Keratinocyte (primary cell): ENCODE measurements around the gene BCAT1. TPM values are rescaled to one million over a fixed set of nuclear protein-coding genes. Genes with fewer than 3 reads are reported as not detected.

Experiments used
- DNase-seq: peaks from one replicate; pipeline ENCODE4 v3.0.0-alpha.2; 2011; ENCODE audit warnings: low read depth, missing footprints, low spot score
- FAIRE-seq: peaks from 2 replicates; lab custom pipeline; 2011; peaks lifted over from hg19 to GRCh38; lab: Jason Lieb, UNC
- H2AFZ ChIP-seq: 2 replicates; pipeline ENCODE4 v1.6.0; 2012; ENCODE audit warnings: low read length, control low read depth, inconsistent platforms; ENCODE audit not compliant: control insufficient read depth
- H3K27ac ChIP-seq: 2 replicates; pipeline ENCODE4 v1.5.1; 2011; ENCODE audit warnings: low read length; ENCODE audit not compliant: control insufficient read depth, insufficient read depth
- H3K27me3 ChIP-seq: 3 replicates; pipeline ENCODE4 v1.6.0; 2011; ENCODE audit warnings: low read length; ENCODE audit not compliant: control insufficient read depth, insufficient read depth; ENCODE audit errors: extremely low read depth
- H3K36me3 ChIP-seq, 2 experiments: 2 replicates in 1 of 2; 3 replicates in 1 of 2; pipeline ENCODE4 v1.5.1; 2011; ENCODE audit warnings: low read length in 2 of 2, mild to moderate bottlenecking in 1 of 2; ENCODE audit not compliant: control insufficient read depth in 2 of 2, insufficient read depth in 2 of 2; ENCODE audit errors: extremely low read depth in 1 of 2
- H3K4me1 ChIP-seq: 3 replicates; pipeline ENCODE4 v1.5.1; 2011; ENCODE audit warnings: low read length; ENCODE audit not compliant: control insufficient read depth, insufficient read depth; ENCODE audit errors: extremely low read depth
- H3K4me2 ChIP-seq: 3 replicates; pipeline ENCODE4 v1.6.0; 2011; ENCODE audit warnings: low read depth, low read length; ENCODE audit not compliant: control insufficient read depth, insufficient read depth; ENCODE audit errors: extremely low read depth
- H3K4me3 ChIP-seq, 3 experiments: fragments of 200-600 bp in 1 of 3; sonication (generic) in 1 of 3; 2 replicates in 2 of 3; 3 replicates in 1 of 3; pipeline ENCODE4 v1.5.1; 2011 to 2016; ENCODE audit warnings: low read length in 3 of 3, mild to moderate bottlenecking in 3 of 3, control low read depth in 2 of 3, inconsistent platforms in 1 of 3, low read depth in 1 of 3, mixed read lengths in 1 of 3, mixed run types in 1 of 3, moderate library complexity in 1 of 3; ENCODE audit not compliant: control insufficient read depth in 2 of 3, insufficient read depth in 2 of 3; ENCODE audit errors: extremely low read depth in 1 of 3
- H3K79me2 ChIP-seq: 2 replicates; pipeline ENCODE4 v1.6.0; 2012; ENCODE audit warnings: low read length; ENCODE audit not compliant: control insufficient read depth, insufficient read depth
- H3K9ac ChIP-seq: 3 replicates; pipeline ENCODE4 v1.6.0; 2011; ENCODE audit warnings: low read length; ENCODE audit not compliant: control insufficient read depth, insufficient read depth; ENCODE audit errors: extremely low read depth
- H3K9me1 ChIP-seq: 3 replicates; pipeline ENCODE4 v1.6.0; 2011; ENCODE audit warnings: low read length; ENCODE audit not compliant: control insufficient read depth, insufficient read depth; ENCODE audit errors: extremely low read depth
- H3K9me3 ChIP-seq: 2 replicates; pipeline ENCODE4 v1.5.1; 2012; ENCODE audit warnings: low read depth, low read length; ENCODE audit not compliant: control insufficient read depth
- H4K20me1 ChIP-seq: 3 replicates; pipeline ENCODE4 v1.6.0; 2011; ENCODE audit warnings: low read length; ENCODE audit not compliant: control insufficient read depth, insufficient read depth; ENCODE audit errors: extremely low read depth
- EZH2 ChIP-seq: IDR thresholded peaks from one replicate; pipeline ENCODE4 v1.6.1; 2012; ENCODE audit warnings: inconsistent platforms, mild to moderate bottlenecking, low read length, moderate library complexity
- dilution Hi-C: fragments of 300-500 bp; cut with MboI; formaldehyde crosslinking; loops from one replicate; pipeline ENCODE4 v1.7.0; 2020; ENCODE audit warnings: low sequenced_read_pairs; ENCODE audit not compliant: extremely low pct_ligation_motif_present
- polyA plus RNA-seq, 5 experiments: library from polyadenylated mRNA; depleted of rRNA in 3 of 5; stranded (reverse) in 3 of 5; stranded (forward) in 1 of 5; unstranded in 1 of 5; fragments of >200 nt; gene quantifications; 1 replicate in 1 of 5; 2 replicates in 3 of 5; 3 replicates in 1 of 5; pipeline versions ENCODE4 v1.2.1 to v1.2.3, GENCODE V29; 2011 to 2012; ENCODE audit warnings: missing spikeins in 2 of 5, low read depth in 1 of 5, low replicate concordance in 1 of 5
- TF ChIP-seq, protein P1 (sequence below), 3 experiments: IDR thresholded peaks in 1 of 3; conservative IDR thresholded peaks in 1 of 3; optimal IDR thresholded peaks in 1 of 3; 2 replicates in 2 of 3; 3 replicates in 1 of 3; pipeline versions ENCODE3 to v1.5.1; 2011; ENCODE audit warnings: low read length in 3 of 3, mild to moderate bottlenecking in 3 of 3, moderate library complexity in 2 of 3, control low read depth in 1 of 3, inconsistent platforms in 1 of 3; ENCODE audit not compliant: insufficient read depth in 2 of 3; ENCODE audit errors: extremely low read depth in 1 of 3

The BCAT1 gene
- polyA plus RNA-seq, 1 donor (not counting 4 experiments of a cell fraction or from before 2014, with no cell fraction given): 6.5 TPM

- no peak overlapping the region for H3K9ac ChIP-seq
- H3K4me3 ChIP-seq: no peak overlapping the region
- no peak overlapping the region for H3K4me2 ChIP-seq
- no peak overlapping the region for H2AFZ ChIP-seq
- H3K27me3 ChIP-seq: no peaks in the 10 kb centered on the region
- no peak overlapping the region for H3K27ac ChIP-seq
- dilution Hi-C loops: no loop called here
- DNase-seq: no peak
- no peaks in the 10 kb centered on the region for H4K20me1 ChIP-seq
- no peaks in the 10 kb centered on the region for H3K9me3 ChIP-seq
- no peaks in the 10 kb centered on the region for H3K36me3 ChIP-seq
- H3K4me1 ChIP-seq: peaks cover 18% of the 10 kb centered on the region
- TF ChIP-seq, protein P1, sequence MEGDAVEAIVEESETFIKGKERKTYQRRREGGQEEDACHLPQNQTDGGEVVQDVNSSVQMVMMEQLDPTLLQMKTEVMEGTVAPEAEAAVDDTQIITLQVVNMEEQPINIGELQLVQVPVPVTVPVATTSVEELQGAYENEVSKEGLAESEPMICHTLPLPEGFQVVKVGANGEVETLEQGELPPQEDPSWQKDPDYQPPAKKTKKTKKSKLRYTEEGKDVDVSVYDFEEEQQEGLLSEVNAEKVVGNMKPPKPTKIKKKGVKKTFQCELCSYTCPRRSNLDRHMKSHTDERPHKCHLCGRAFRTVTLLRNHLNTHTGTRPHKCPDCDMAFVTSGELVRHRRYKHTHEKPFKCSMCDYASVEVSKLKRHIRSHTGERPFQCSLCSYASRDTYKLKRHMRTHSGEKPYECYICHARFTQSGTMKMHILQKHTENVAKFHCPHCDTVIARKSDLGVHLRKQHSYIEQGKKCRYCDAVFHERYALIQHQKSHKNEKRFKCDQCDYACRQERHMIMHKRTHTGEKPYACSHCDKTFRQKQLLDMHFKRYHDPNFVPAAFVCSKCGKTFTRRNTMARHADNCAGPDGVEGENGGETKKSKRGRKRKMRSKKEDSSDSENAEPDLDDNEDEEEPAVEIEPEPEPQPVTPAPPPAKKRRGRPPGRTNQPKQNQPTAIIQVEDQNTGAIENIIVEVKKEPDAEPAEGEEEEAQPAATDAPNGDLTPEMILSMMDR (optimal IDR thresholded peaks at IDR 0.05 in 1 of 3, IDR thresholded peaks at IDR 0.05 in 1 of 3, conservative IDR thresholded peaks at IDR 0.05 in 1 of 3; ENCODE audit: extremely low read depth in 1 of 3, insufficient read depth in 2 of 3, low read length in 3 of 3): no peak
- TF ChIP-seq EZH2: no peak
- no peak for FAIRE-seq
- no peaks in the 10 kb centered on the region for H3K79me2 ChIP-seq
- no peaks in the 10 kb centered on the region for H3K9me1 ChIP-seq
Measured at GRCh38 chr12:24820872-24821271, 128.0 kb downstream of the BCAT1 start.

DNA sequence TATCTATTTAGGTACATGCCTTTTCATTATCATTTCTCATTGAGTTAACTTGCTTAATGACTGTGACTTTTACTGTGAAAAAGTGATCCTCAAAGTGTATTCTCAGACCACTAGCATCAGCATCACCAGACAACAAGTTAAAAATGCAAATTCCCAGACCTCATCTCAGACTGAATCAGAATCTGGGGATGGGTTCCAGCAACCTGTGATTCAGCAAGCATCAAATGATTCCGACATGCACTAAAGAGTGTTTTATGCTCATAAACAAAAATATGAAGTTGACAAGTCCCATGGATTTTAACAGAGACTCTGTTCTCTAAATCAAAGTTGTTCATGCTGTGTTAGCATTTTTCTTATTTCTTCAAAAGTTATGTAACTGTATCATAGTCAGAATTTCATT is 130.6 kb downstream of the BCAT1 start:
- TF ChIP-seq EZH2: no peak
- TF ChIP-seq, protein P1 (optimal IDR thresholded peaks at IDR 0.05 in 1 of 3, IDR thresholded peaks at IDR 0.05 in 1 of 3, conservative IDR thresholded peaks at IDR 0.05 in 1 of 3; ENCODE audit: extremely low read depth in 1 of 3, insufficient read depth in 2 of 3, low read length in 3 of 3): no peak
- dilution Hi-C loops: no loop called here
- H3K79me2 ChIP-seq: no peaks in the 10 kb centered on the region
- peaks cover 18% of the 10 kb centered on the region for H3K4me1 ChIP-seq
- H3K4me3 ChIP-seq: no peak overlapping the region
- FAIRE-seq (no peak), DNase-seq (no peak)
- H3K9me3 ChIP-seq: no peaks in the 10 kb centered on the region
- no peak overlapping the region for H3K9ac ChIP-seq
- no peak overlapping the region for H2AFZ ChIP-seq
- no peaks in the 10 kb centered on the region for H3K9me1 ChIP-seq
- no peak overlapping the region for H3K27ac ChIP-seq
- H3K4me2 ChIP-seq: no peak overlapping the region
- no peaks in the 10 kb centered on the region for H3K36me3 ChIP-seq
- no peaks in the 10 kb centered on the region for H4K20me1 ChIP-seq
- no peaks in the 10 kb centered on the region for H3K27me3 ChIP-seq
